Breast epithelium (tissue), 4 donors: ENCODE measurements around the gene OLR1. TPM values are rescaled to one million over a fixed set of nuclear protein-coding genes. Genes with fewer than 3 reads are reported as not detected.

ENCODE experiments used
- DNase-seq, 2 donors: peaks; one replicate each; pipeline ENCODE4 v3.0.0-alpha.2; 2019; ENCODE audit warnings: low spot score in 2 of 2
- H3K27ac ChIP-seq, 2 donors: fragments of 200-600 bp; sonication (generic) in 1 of 2; one replicate each; pipeline ENCODE4 v1.5.1; 2016 to 2019; ENCODE audit warnings: mild to moderate bottlenecking in 1 of 2
- H3K27me3 ChIP-seq, 2 donors: fragments of 200-600 bp; sonication (generic) in 1 of 2; one replicate each; pipeline versions ENCODE4 v1.5.1 to v1.6.0; 2017 to 2019; ENCODE audit warnings: control low read depth in 1 of 2, mild to moderate bottlenecking in 1 of 2
- H3K36me3 ChIP-seq: fragments of 200-600 bp; one replicate; pipeline ENCODE4 v1.5.1; 2019
- H3K4me1 ChIP-seq, 2 donors: fragments of 200-600 bp; sonication (generic); one replicate each; pipeline ENCODE4 v1.5.1; 2016 to 2019; ENCODE audit warnings: control low read depth in 1 of 2
- H3K4me3 ChIP-seq, 3 donors: fragments of 200-600 bp; sonication (generic); 1 replicate in 2 of 3; 2 replicates in 1 of 3; pipeline ENCODE4 v1.5.1; 2016 to 2019; ENCODE audit warnings: mild to moderate bottlenecking in 3 of 3, moderate library complexity in 2 of 3
- H3K9me3 ChIP-seq, 2 donors: fragments of 200-600 bp; sonication (generic) in 1 of 2; one replicate each; pipeline ENCODE4 v1.5.1; 2016 to 2019; ENCODE audit warnings: control low read depth in 1 of 2
- POLR2A ChIP-seq: fragments of 450-650 bp; IDR thresholded peaks from one replicate; pipeline ENCODE4 v1.6.1; 2016; ENCODE audit warnings: antibody characterized with exemption, mild to moderate bottlenecking, moderate library complexity
- POLR2AphosphoS5 ChIP-seq, 3 donors: sonication (generic); formaldehyde crosslinking; IDR thresholded peaks; one replicate each; pipeline ENCODE4 v1.6.1; 2017; ENCODE audit warnings: antibody characterized with exemption in 3 of 3
- intact Hi-C: fragments of 100-400 bp; cut with DNase I; formaldehyde crosslinking; loops from one replicate; pipeline ENCODE4 v1.15.1; 2023; ENCODE audit warnings: low total_unique reads
- total RNA-seq, 3 donors: library from RNA; depleted of rRNA; stranded (reverse); fragments of >200 nt; gene quantifications; one replicate each; pipeline ENCODE4 v1.1.0, GENCODE V29; 2016
- TF ChIP-seq, protein P1 (sequence below), 3 donors: fragments of 450-650 bp; IDR thresholded peaks; one replicate each; pipeline ENCODE4 v1.5.1; 2016 to 2017; ENCODE audit warnings: antibody characterized with exemption in 3 of 3, mild to moderate bottlenecking in 3 of 3, moderate library complexity in 3 of 3

The OLR1 gene
- total RNA-seq, 3 donors from 2014 or later: 3.3 to 17.1 TPM; not detected in 1

DNA sequence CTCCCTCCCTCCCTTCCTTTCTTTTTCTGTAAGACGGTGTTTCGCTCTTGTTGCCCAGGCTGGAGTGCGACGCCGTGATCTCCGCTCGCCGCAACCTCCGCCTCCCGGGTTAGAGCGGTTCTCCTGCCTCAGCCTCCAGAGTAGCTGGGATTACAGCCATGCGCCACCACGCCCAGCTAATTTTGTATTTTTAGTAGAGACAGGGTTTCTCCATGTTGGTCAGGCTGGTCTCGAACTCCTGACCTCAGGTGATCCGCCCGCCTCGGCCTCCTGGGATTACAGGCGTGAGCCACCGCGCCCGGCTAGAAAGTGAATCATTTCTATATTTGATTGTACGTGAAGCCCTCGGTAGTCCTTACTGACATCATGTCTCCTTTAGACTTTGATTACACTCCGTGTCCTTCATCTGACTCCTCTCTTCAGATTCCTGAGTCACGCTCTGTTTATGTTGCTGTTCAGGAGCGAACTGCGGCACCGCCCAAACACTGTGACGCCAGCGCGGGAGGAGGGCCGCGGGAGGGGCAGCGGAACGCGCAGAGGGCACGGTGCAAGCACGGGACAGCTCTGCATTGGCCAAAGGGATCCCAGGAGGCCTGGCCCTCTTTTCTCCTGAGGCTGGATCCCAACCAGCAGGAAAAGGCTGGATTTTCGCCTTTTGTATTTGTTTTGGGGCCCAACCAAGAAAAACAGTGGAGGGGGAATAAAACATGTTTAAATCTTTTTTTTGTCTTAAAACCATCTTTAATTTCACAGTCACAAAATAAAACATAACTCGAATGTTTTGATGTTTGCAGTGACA lies 40.2 kb upstream of the OLR1 start:
- Histone ChIP-seq H3K27ac (peak overlapping the region; percentile 99), H3K4me3 (peak overlapping the region; percentile 69 to 91 (median 82)), H3K9me3 (no peaks in the 10 kb centered on the region), H3K36me3 (no peaks in the 10 kb centered on the region), H3K4me1 (no peaks in the 10 kb centered on the region), H3K27me3 (no peaks in the 10 kb centered on the region)
- peak; percentile 97 to 98 for DNase-seq
- intact Hi-C loops: no loop called here
- peak; percentile 55 for TF ChIP-seq POLR2A
- TF ChIP-seq POLR2AphosphoS5 (IDR thresholded peaks at IDR 0.05): peak; percentile 90 to 99 (median 92)
- TF ChIP-seq, protein P1, sequence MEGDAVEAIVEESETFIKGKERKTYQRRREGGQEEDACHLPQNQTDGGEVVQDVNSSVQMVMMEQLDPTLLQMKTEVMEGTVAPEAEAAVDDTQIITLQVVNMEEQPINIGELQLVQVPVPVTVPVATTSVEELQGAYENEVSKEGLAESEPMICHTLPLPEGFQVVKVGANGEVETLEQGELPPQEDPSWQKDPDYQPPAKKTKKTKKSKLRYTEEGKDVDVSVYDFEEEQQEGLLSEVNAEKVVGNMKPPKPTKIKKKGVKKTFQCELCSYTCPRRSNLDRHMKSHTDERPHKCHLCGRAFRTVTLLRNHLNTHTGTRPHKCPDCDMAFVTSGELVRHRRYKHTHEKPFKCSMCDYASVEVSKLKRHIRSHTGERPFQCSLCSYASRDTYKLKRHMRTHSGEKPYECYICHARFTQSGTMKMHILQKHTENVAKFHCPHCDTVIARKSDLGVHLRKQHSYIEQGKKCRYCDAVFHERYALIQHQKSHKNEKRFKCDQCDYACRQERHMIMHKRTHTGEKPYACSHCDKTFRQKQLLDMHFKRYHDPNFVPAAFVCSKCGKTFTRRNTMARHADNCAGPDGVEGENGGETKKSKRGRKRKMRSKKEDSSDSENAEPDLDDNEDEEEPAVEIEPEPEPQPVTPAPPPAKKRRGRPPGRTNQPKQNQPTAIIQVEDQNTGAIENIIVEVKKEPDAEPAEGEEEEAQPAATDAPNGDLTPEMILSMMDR (IDR thresholded peaks at IDR 0.05): no peak

DNA sequence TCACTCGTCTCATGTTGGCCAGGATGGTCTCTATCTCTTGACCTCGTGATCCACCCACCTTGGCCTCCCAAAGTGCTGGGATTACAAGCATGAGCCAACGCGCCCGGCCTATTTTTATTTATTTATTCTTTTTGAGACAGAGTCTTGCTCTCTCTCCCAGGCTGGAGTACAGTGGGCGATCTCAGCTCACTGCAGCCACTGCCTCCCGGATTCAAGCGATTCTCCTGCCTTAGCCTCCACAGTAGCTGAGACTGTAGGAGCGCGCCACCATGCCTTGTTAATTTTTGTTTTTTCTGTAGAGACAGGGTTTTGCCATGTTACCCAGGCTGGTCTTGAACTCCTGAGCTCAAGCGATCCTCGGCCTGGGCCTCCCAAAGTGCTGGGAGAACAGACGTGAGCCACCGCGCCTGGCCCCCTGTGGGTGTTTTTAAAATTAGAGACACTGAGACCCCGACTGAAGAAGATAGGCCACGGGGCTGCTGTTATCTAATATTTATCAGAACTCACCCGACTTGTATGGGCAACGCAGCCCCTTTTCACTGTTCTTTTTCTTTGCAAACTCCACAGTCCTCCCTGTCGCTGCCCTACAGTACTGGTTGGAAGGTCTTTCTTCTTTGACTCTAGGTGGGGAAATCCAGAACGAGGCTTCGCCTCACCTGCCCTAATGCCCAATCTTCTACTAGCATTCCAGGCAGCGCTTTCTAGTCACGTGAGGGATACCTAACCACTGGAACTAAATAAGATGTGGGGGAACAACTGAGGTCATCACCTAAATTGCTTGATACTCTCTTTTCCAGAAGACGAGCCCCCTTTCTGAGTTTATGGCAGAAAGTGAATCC lies 39.4 kb upstream of the OLR1 start:
- intact Hi-C loops: no loop called here
- no peaks in the 10 kb centered on the region for H3K36me3 ChIP-seq
- TF ChIP-seq POLR2A: no peak
- TF ChIP-seq, protein P1 (IDR thresholded peaks at IDR 0.05): no peak
- TF ChIP-seq POLR2AphosphoS5 (IDR thresholded peaks at IDR 0.05): no peak
- H3K4me1 ChIP-seq: no peaks in the 10 kb centered on the region
- peak overlapping the region; percentile 99 for H3K27ac ChIP-seq
- H3K9me3 ChIP-seq: no peaks in the 10 kb centered on the region
- H3K4me3 ChIP-seq: peak overlapping the region in 1 of 3 donors; percentile 91
- no peaks in the 10 kb centered on the region for H3K27me3 ChIP-seq
- no peak for DNase-seq

DNA sequence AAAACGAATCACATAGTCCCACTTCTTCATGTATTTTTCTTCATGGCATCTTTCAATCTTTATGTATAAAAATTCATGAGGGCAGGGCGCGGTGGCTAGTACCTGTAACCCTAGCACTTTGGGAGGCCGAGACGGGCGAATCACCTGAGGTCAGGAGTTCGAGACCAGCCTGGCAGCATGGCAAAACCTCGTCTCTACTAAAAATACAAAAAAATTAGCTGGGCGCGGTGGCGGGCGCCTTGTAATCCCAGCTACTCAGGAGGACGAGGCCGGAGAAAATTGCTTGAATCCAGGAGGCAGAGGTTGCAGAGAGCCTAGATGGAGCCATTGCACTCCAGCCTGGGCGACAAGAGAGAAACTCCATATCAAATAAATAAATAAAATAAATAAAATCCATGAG lies 38.3 kb upstream of the OLR1 start:
- intact Hi-C loops: no loop called here
- Histone ChIP-seq H3K27ac (no peak overlapping the region), H3K9me3 (no peaks in the 10 kb centered on the region), H3K27me3 (no peaks in the 10 kb centered on the region), H3K36me3 (no peaks in the 10 kb centered on the region), H3K4me1 (no peaks in the 10 kb centered on the region), H3K4me3 (no peak overlapping the region)
- TF ChIP-seq POLR2AphosphoS5 (IDR thresholded peaks at IDR 0.05) (no peak), POLR2A (no peak)
- TF ChIP-seq, protein P1 (IDR thresholded peaks at IDR 0.05): no peak
- no peak for DNase-seq

DNA sequence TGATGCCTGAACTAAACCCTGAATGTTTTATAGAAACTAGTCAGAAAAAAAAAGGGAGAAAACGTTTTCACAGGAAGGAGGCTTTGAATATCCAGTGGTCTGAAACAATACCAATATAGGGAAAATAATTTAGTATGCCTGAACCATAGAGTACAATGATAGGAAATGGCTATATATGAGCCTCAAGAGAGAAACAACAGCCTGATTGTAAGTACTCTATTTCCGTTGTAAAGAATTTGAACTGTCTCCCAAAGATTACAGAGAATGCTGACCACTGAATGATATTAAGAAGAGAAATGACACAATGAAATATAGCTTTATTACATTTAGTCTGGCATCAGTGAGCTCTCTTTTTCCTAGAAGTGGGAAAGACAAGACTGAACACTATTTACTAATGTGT lies 35.2 kb upstream of the OLR1 start:
- H3K9me3 ChIP-seq: no peaks in the 10 kb centered on the region
- TF ChIP-seq POLR2A: no peak
- TF ChIP-seq POLR2AphosphoS5 (IDR thresholded peaks at IDR 0.05): no peak
- TF ChIP-seq, protein P1 (IDR thresholded peaks at IDR 0.05): no peak
- no peak for DNase-seq
- intact Hi-C loops: no loop called here
- H3K27me3 ChIP-seq: no peaks in the 10 kb centered on the region
- no peaks in the 10 kb centered on the region for H3K4me1 ChIP-seq
- no peaks in the 10 kb centered on the region for H3K36me3 ChIP-seq
- H3K27ac ChIP-seq: no peak overlapping the region
- H3K4me3 ChIP-seq: no peak overlapping the region
